SK-N-MC (cell line): ENCODE measurements around the gene CXXC5.

Experiments
- EZH2 ChIP-seq: fragments of 200-600 bp; sonication (generic); IDR thresholded peaks from one replicate; pipeline ENCODE4 v1.6.1; 2017; ENCODE audit warnings: antibody characterized with exemption
- FOXP2 ChIP-seq: optimal IDR thresholded peaks from 2 replicates; pipeline ENCODE3; 2011; ENCODE audit warnings: mild to moderate bottlenecking, moderate library complexity; ENCODE audit not compliant: insufficient read depth; ENCODE audit errors: extremely low read length, control extremely low read depth

GRCh38 chr5:139693676-139694364 is 45.7 kb downstream of the CXXC5 start:
- TF ChIP-seq EZH2, result no peak
- TF ChIP-seq FOXP2, result no peak
